Chondrocyte (in vitro differentiated cells): Measurements from ENCODE around the gene NDEL1. TPM values are rescaled to one million over a fixed set of nuclear protein-coding genes. Genes with fewer than 3 reads are reported as not detected.
A peak's percentile ranks its signal among the peaks of the same experiment; 100 is the strongest.

Experiments
- DNase-seq: peaks from one replicate; pipeline ENCODE4 v3.0.0; 2021; ENCODE audit warnings: mixed read lengths, low spot score
- H3K27ac Mint-ChIP-seq: one replicate; pipeline ENCODE4 v1.8.0; 2021; ENCODE audit warnings: mild to moderate bottlenecking, moderate library complexity, mixed read lengths; ENCODE audit not compliant: unreplicated experiment
- H3K27me3 Mint-ChIP-seq: 2 replicates; pipeline ENCODE4 v1.8.0; 2021; ENCODE audit warnings: low read depth, mixed read lengths
- H3K36me3 Mint-ChIP-seq: 2 replicates; pipeline ENCODE4 v1.8.0; 2021; ENCODE audit warnings: low read depth, mixed read lengths
- H3K4me1 Mint-ChIP-seq: 2 replicates; pipeline ENCODE4 v1.8.0; 2021; ENCODE audit warnings: low read depth, mild to moderate bottlenecking, mixed read lengths
- H3K4me3 Mint-ChIP-seq: one replicate; pipeline ENCODE4 v1.8.0; 2021; ENCODE audit warnings: mild to moderate bottlenecking, moderate library complexity, mixed read lengths; ENCODE audit not compliant: unreplicated experiment
- H3K9me3 Mint-ChIP-seq: 2 replicates; pipeline ENCODE4 v1.8.0; 2021; ENCODE audit warnings: low read depth, mixed read lengths
- CTCF ChIP-seq: fragments of 200-600 bp; sonication (generic); IDR thresholded peaks from 2 replicates; pipeline ENCODE4 v1.5.0; 2021; ENCODE audit warnings: antibody characterized with exemption, mild to moderate bottlenecking, moderate library complexity
- total RNA-seq: library from RNA; stranded (reverse); gene quantifications from 3 replicates; pipeline ENCODE4 v1.2.1, GENCODE V29; 2021

The NDEL1 gene
- total RNA-seq, 1 donor from 2014 or later = 112 TPM

- Mint-ChIP-seq H3K4me3 (no peak overlapping the region), H3K4me1 (peaks cover 5% of the 10 kb centered on the region)
Measured at GRCh38 chr17:8409966-8410882, 25.5 kb upstream of the NDEL1 start.

GRCh38 chr17:8410883-8411238 lies 24.8 kb upstream of the NDEL1 start:
- H3K27ac Mint-ChIP-seq = no peak overlapping the region
- H3K27me3 Mint-ChIP-seq = peaks cover 12% of the 10 kb centered on the region
- TF ChIP-seq CTCF = no peak
- no peak overlapping the region for H3K4me3 Mint-ChIP-seq
- no peaks in the 10 kb centered on the region for H3K36me3 Mint-ChIP-seq
- H3K9me3 Mint-ChIP-seq = no peaks in the 10 kb centered on the region
- no peak for DNase-seq
- H3K4me1 Mint-ChIP-seq = peaks cover 5% of the 10 kb centered on the region

More at GRCh38 chr17:8409966-8410882, 25.5 kb upstream of the NDEL1 start:
- DNase-seq = no peak
- peaks cover 12% of the 10 kb centered on the region for H3K27me3 Mint-ChIP-seq
- no peak overlapping the region for H3K27ac Mint-ChIP-seq
- H3K36me3 Mint-ChIP-seq = no peaks in the 10 kb centered on the region
- peak; percentile 90 for TF ChIP-seq CTCF
- no peaks in the 10 kb centered on the region for H3K9me3 Mint-ChIP-seq

- no peak overlapping the region for H3K27ac Mint-ChIP-seq
- H3K4me1 Mint-ChIP-seq = peaks cover 5% of the 10 kb centered on the region
- H3K27me3 Mint-ChIP-seq = peaks cover 24% of the 10 kb centered on the region
- H3K9me3 Mint-ChIP-seq = peaks cover 3% of the 10 kb centered on the region
- DNase-seq = no peak
- no peak for TF ChIP-seq CTCF
- peaks cover 3% of the 10 kb centered on the region for H3K36me3 Mint-ChIP-seq
- no peak overlapping the region for H3K4me3 Mint-ChIP-seq
Measured at GRCh38 chr17:8412089-8412488, 23.6 kb upstream of the NDEL1 start.

GRCh38 chr17:8413328-8413727 lies 22.4 kb upstream of the NDEL1 start:
- H3K4me3 Mint-ChIP-seq = no peak overlapping the region
- H3K27me3 Mint-ChIP-seq = peaks cover 35% of the 10 kb centered on the region
- peaks cover 3% of the 10 kb centered on the region for H3K9me3 Mint-ChIP-seq
- H3K36me3 Mint-ChIP-seq = peaks cover 6% of the 10 kb centered on the region
- DNase-seq = no peak
- no peak for TF ChIP-seq CTCF
- peaks cover 5% of the 10 kb centered on the region for H3K4me1 Mint-ChIP-seq
- no peak overlapping the region for H3K27ac Mint-ChIP-seq

GRCh38 chr17:8413938-8414337 lies 21.7 kb upstream of the NDEL1 start:
- Mint-ChIP-seq H3K27me3 (peaks cover 35% of the 10 kb centered on the region), H3K36me3 (peaks cover 6% of the 10 kb centered on the region), H3K9me3 (peaks cover 3% of the 10 kb centered on the region), H3K4me3 (no peak overlapping the region), H3K27ac (no peak overlapping the region), H3K4me1 (peaks cover 5% of the 10 kb centered on the region)
- no peak for TF ChIP-seq CTCF
- DNase-seq = no peak
